Stimulated activated naive CD8-positive, alpha-beta T cell treated with anti-CD3 and anti-CD28 coated beads, Interleukin-15, Interleukin-2, amounts not matched to agents 100 ng/mL and 50 ng/mL, for 24 hours (primary cell): ENCODE measurements around the gene YWHAQ.

Source experiments
- H3K27ac Mint-ChIP-seq: one replicate; pipeline ENCODE4 v1.8.0; 2021; ENCODE audit warnings: mild to moderate bottlenecking, mixed read lengths
- H3K27me3 Mint-ChIP-seq: one replicate; pipeline ENCODE4 v1.8.0; 2021; ENCODE audit warnings: mixed read lengths
- H3K36me3 Mint-ChIP-seq: one replicate; pipeline ENCODE4 v1.8.0; 2021; ENCODE audit warnings: low read depth, mixed read lengths
- H3K4me1 Mint-ChIP-seq: one replicate; pipeline ENCODE4 v1.8.0; 2021; ENCODE audit warnings: low read depth, mixed read lengths
- H3K4me3 Mint-ChIP-seq: one replicate; pipeline ENCODE4 v1.8.0; 2021; ENCODE audit warnings: mild to moderate bottlenecking, mixed read lengths
- H3K9me3 Mint-ChIP-seq: one replicate; pipeline ENCODE4 v1.8.0; 2021; ENCODE audit warnings: mixed read lengths

The YWHAQ gene

DNA sequence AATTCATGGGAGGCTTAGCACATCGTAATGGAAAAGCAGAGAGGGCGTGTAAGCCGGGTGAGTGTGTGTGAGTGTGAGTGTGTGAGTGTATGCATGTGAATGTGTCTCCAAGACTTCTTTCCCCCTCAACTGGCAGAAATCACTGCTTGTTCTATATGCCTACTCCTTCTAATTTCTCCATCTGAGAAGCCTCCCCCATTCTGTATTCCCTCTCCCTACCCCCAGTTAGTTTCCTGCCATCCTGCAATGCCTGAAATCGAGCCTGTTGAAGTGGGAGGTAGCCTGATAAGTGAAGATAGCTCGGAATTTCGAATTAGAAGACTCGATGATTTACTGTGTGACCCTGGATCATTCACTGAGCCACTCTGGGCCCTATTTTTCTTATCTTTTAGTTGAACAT lies 30.0 kb upstream of the YWHAQ start:
- H3K4me1 Mint-ChIP-seq = peaks cover 36% of the 10 kb centered on the region
- H3K9me3 Mint-ChIP-seq = no peaks in the 10 kb centered on the region
- no peaks in the 10 kb centered on the region for H3K27me3 Mint-ChIP-seq
- H3K4me3 Mint-ChIP-seq = no peak overlapping the region
- H3K27ac Mint-ChIP-seq = no peak overlapping the region
- no peaks in the 10 kb centered on the region for H3K36me3 Mint-ChIP-seq

DNA sequence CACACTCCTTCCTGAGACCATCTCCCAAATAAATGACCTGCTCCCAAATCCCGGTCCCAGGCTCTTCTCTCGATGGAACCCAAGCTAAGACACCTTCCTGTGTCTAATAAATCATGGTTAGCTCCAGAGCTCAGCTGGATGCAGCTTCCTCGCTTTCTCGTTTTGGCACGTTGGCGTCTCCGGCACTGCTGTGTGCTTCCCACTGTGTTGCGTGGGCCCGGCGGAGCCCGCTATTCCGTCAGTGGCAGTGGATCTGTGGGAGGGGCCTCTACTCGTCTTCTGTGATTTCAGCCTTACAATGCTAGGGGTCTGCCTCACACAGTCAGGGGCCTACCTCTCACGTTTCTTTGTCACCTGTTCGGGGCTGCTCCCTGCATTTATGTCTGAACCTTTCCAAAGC lies 29.4 kb upstream of the YWHAQ start:
- H3K4me1 Mint-ChIP-seq = peaks cover 42% of the 10 kb centered on the region
- no peak overlapping the region for H3K4me3 Mint-ChIP-seq
- H3K27me3 Mint-ChIP-seq = no peaks in the 10 kb centered on the region
- H3K27ac Mint-ChIP-seq = no peak overlapping the region
- H3K9me3 Mint-ChIP-seq = no peaks in the 10 kb centered on the region
- H3K36me3 Mint-ChIP-seq = no peaks in the 10 kb centered on the region

- H3K4me3 Mint-ChIP-seq = no peak overlapping the region
- H3K27me3 Mint-ChIP-seq = no peaks in the 10 kb centered on the region
- no peaks in the 10 kb centered on the region for H3K36me3 Mint-ChIP-seq
- peaks cover 42% of the 10 kb centered on the region for H3K4me1 Mint-ChIP-seq
- no peak overlapping the region for H3K27ac Mint-ChIP-seq
- H3K9me3 Mint-ChIP-seq = no peaks in the 10 kb centered on the region
Observed at GRCh38 chr2:9658972-9659371, 28.2 kb upstream of the YWHAQ start.

- Mint-ChIP-seq H3K9me3 (no peaks in the 10 kb centered on the region), H3K27ac (no peak overlapping the region)
Observed at GRCh38 chr2:9657731-9658130, 26.9 kb upstream of the YWHAQ start.

DNA sequence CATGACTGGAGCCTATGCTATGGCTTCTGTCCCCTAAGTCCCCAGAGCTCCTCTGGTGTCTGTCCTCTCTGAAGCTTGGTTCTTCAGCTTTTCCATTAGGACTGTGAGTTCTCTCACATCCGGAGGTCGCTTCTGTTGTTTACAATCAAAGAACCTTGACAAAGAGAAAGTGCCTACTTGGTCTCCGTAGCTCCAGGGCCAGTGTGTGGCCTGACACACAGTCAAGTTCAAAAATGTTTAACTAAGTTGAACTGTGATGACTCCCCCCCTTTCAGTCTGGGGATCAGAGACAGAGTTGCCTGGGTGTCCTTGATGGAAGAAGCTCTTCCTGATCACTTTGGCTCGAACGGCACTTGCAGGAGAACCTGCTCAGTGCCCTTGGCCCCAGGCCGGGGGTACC lies 26.3 kb upstream of the YWHAQ start:
- peaks cover 2% of the 10 kb centered on the region for H3K9me3 Mint-ChIP-seq
- H3K27me3 Mint-ChIP-seq = no peaks in the 10 kb centered on the region
- H3K27ac Mint-ChIP-seq = no peak overlapping the region

More at GRCh38 chr2:9657731-9658130, 26.9 kb upstream of the YWHAQ start:
- H3K36me3 Mint-ChIP-seq = no peaks in the 10 kb centered on the region
- H3K4me3 Mint-ChIP-seq = no peak overlapping the region
- H3K27me3 Mint-ChIP-seq = no peaks in the 10 kb centered on the region
- H3K4me1 Mint-ChIP-seq = peaks cover 30% of the 10 kb centered on the region

DNA sequence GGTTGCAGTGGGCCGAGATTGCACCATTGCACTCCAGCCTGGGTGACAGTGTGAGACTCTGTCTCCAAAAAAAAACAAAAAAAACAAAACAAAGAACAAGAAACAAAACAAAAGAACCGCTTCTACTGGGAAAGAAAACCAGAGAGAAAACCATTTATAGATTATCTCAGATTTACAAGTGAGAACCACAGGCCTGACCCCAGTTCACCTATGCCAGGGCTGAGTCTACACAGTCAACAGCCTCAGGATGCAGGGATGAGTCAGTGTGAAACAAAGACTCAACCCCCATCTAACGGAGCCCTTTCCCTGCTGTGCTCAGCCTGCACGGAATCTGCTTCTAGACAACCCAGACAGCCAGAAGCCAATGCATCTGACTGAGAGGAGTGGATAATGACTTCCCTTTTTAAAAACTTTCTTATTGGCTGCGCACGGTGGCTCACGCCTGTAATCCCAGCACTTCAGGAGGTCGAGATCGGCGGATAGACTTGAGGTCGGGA lies 25.5 kb upstream of the YWHAQ start:
- Mint-ChIP-seq H3K27me3 (no peaks in the 10 kb centered on the region), H3K4me1 (peaks cover 27% of the 10 kb centered on the region), H3K9me3 (peaks cover 5% of the 10 kb centered on the region), H3K4me3 (peak overlapping the region; percentile 42), H3K27ac (peak overlapping the region; percentile 61), H3K36me3 (no peaks in the 10 kb centered on the region)

More for the DNA sequence above, 26.3 kb upstream of the YWHAQ start:
- H3K4me3 Mint-ChIP-seq = no peak overlapping the region
- H3K36me3 Mint-ChIP-seq = no peaks in the 10 kb centered on the region
- H3K4me1 Mint-ChIP-seq = peaks cover 27% of the 10 kb centered on the region

- Mint-ChIP-seq H3K9me3 (peaks cover 5% of the 10 kb centered on the region), H3K4me3 (peak overlapping the region; percentile 42), H3K27ac (peak overlapping the region; percentile 61), H3K27me3 (no peaks in the 10 kb centered on the region), H3K36me3 (no peaks in the 10 kb centered on the region), H3K4me1 (peaks cover 28% of the 10 kb centered on the region)
Observed at GRCh38 chr2:9655441-9656269, 24.9 kb upstream of the YWHAQ start.

DNA sequence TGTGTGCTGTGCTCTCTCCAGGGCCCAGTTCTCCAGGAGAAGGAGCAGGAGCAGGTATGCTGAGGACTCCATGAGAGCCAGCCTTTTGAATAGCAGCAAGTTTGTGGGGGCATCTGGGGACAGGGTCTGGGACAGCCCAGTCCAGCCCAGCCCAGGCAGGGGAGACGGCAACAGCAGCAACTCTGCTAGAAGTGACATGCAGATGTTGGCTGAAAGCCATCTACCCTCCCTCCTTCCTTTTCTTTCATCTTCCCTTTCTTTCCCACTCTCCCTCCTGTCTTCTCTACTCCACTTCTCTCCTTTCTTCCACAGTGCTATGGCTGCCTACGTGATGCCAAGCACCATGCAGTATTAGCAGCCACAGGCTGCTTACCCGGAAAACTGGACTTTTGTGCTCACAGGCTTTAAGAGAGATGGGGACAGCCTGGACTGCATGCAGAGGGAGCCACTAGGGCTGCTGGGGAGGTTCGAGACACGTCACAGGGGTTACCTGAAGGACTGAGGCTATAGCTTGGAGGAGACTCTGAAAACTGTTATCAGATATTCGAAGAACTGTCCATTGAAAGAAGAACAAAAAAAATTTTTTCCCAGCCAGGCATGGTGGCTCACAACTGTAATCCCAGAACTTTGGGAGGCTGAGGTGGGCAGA lies 23.8 kb upstream of the YWHAQ start:
- H3K9me3 Mint-ChIP-seq = peaks cover 5% of the 10 kb centered on the region
- H3K4me1 Mint-ChIP-seq = peaks cover 36% of the 10 kb centered on the region
- no peak overlapping the region for H3K27ac Mint-ChIP-seq
- no peaks in the 10 kb centered on the region for H3K27me3 Mint-ChIP-seq
- no peaks in the 10 kb centered on the region for H3K36me3 Mint-ChIP-seq
- H3K4me3 Mint-ChIP-seq = no peak overlapping the region

DNA sequence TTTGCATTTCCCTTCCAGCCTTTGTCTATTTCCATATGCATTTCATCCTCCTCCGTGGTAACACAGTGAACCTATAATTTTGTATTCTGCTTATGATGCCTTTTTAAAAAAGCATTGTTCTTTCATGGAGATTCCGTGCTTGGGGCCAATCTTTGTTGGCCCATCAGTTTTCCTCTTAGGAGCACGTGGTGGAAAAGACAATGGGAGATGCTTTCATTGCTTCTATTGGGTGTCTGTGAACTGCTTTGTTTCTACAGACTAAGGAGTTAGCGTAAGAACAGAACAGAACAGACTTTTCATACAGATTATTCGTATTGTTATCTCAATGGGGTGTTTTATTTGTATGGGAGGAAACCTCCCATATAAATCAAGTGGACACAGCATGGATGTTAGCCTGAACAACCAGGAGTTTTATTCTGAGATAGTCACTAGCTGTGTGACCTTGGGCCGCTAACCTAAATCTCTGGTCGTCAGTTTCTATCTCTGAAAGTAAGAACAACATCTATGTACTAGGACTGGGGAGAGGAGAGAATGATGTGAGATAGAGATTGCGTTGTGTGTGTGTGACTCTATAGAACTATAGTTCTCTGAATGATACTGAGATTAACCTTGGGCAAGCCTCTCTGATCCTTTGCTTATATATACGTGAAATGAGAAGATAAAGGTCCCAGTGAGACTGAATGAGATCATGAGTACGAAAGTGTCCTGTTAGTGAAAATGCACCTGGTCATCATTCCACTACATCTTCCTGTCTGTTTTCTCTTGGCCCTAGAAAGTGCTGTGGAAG lies 22.9 kb upstream of the YWHAQ start:
- peaks cover 36% of the 10 kb centered on the region for H3K4me1 Mint-ChIP-seq
- no peaks in the 10 kb centered on the region for H3K27me3 Mint-ChIP-seq
- H3K27ac Mint-ChIP-seq = no peak overlapping the region
- peaks cover 5% of the 10 kb centered on the region for H3K9me3 Mint-ChIP-seq
- H3K4me3 Mint-ChIP-seq = no peak overlapping the region
- H3K36me3 Mint-ChIP-seq = no peaks in the 10 kb centered on the region

- Mint-ChIP-seq H3K27ac (no peak overlapping the region), H3K36me3 (no peaks in the 10 kb centered on the region), H3K9me3 (peaks cover 5% of the 10 kb centered on the region), H3K27me3 (no peaks in the 10 kb centered on the region), H3K4me1 (peaks cover 36% of the 10 kb centered on the region), H3K4me3 (no peak overlapping the region)
Observed at GRCh38 chr2:9652898-9653479, 22.2 kb upstream of the YWHAQ start.

GRCh38 chr2:9652267-9652666 lies 21.5 kb upstream of the YWHAQ start:
- no peak overlapping the region for H3K27ac Mint-ChIP-seq
- peaks cover 32% of the 10 kb centered on the region for H3K4me1 Mint-ChIP-seq

DNA sequence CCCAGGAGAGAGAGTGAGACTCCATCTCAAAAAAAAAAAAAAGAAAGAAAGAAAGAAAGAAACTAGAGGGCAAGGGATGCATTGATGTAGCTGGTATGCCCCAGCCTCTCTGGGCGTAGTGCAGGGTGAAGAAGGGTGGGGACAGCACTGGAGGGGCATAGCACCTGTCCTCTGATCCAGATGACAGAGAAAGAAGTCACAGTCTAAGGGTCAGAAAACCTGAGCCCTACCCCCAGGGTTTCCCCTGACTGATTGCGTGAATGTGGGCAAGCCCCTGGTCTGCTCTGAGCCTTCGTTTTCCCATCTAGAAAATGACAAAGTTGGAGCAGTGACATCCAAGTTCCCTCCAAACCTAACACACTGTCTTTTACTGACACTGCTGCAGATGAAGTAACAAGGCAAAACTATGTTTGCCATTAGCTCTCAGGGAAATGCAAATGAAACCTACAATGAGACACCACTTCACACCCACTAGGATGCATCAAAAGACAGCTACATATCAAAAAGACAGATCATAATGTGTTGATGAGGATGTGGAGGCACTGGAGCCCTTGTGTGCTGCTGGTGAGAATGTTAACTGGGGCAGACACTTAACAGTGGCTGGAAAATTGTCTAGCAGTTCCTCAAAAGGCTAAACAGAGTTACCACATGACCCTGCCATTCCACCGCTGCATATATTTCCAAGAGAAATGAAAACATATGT lies 19.5 kb upstream of the YWHAQ start:
- Mint-ChIP-seq H3K27ac (no peak overlapping the region), H3K36me3 (no peaks in the 10 kb centered on the region), H3K27me3 (peaks cover 3% of the 10 kb centered on the region), H3K9me3 (peaks cover 5% of the 10 kb centered on the region), H3K4me3 (no peak overlapping the region), H3K4me1 (peaks cover 14% of the 10 kb centered on the region)

More at GRCh38 chr2:9652267-9652666, 21.5 kb upstream of the YWHAQ start:
- H3K36me3 Mint-ChIP-seq = no peaks in the 10 kb centered on the region
- H3K4me3 Mint-ChIP-seq = no peak overlapping the region
- H3K27me3 Mint-ChIP-seq = no peaks in the 10 kb centered on the region
- peaks cover 5% of the 10 kb centered on the region for H3K9me3 Mint-ChIP-seq

DNA sequence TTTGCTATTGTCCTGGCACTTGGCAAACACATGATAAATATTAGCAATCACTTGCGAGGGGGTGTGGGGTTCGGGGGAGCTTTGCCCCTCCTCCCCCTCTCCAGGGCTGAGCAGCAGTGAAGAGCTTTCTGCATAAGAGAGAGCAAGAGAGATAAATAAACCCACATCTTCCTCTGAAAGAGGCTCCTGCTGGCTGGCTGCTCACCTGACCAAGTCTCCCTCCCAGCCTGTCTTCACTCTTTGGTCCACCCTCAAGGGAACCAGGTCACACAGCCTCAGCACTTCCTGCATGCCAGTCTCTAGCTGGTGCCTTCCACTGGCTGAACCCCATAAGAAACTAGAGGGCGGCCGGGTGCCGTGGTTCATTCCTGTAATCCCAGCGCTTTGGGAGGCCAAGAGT lies 18.5 kb upstream of the YWHAQ start:
- Mint-ChIP-seq H3K4me1 (peaks cover 8% of the 10 kb centered on the region), H3K27me3 (peaks cover 3% of the 10 kb centered on the region), H3K36me3 (no peaks in the 10 kb centered on the region), H3K27ac (no peak overlapping the region), H3K9me3 (peaks cover 5% of the 10 kb centered on the region), H3K4me3 (no peak overlapping the region)

- Mint-ChIP-seq H3K4me1 (peaks cover 8% of the 10 kb centered on the region), H3K27ac (no peak overlapping the region), H3K36me3 (no peaks in the 10 kb centered on the region), H3K4me3 (no peak overlapping the region), H3K27me3 (peaks cover 3% of the 10 kb centered on the region), H3K9me3 (peaks cover 5% of the 10 kb centered on the region)
Observed at GRCh38 chr2:9648821-9649220, 18.0 kb upstream of the YWHAQ start.
